ENCODE results near the gene THOC2. TPM values are rescaled to one million over a fixed set of nuclear protein-coding genes. Genes with fewer than 3 reads are reported as not detected.
A peak's percentile ranks its signal among the peaks of the same experiment; 100 is the strongest.
"Not testable (repeated sequence)": the region's sequence is repeated elsewhere in the genome, so short reads cannot be mapped to it uniquely, and the experiment has no call there.

The THOC2 gene
- total RNA-seq, 4 donors from 2014 or later = 111 to 154 (median 114) TPM

DNA sequence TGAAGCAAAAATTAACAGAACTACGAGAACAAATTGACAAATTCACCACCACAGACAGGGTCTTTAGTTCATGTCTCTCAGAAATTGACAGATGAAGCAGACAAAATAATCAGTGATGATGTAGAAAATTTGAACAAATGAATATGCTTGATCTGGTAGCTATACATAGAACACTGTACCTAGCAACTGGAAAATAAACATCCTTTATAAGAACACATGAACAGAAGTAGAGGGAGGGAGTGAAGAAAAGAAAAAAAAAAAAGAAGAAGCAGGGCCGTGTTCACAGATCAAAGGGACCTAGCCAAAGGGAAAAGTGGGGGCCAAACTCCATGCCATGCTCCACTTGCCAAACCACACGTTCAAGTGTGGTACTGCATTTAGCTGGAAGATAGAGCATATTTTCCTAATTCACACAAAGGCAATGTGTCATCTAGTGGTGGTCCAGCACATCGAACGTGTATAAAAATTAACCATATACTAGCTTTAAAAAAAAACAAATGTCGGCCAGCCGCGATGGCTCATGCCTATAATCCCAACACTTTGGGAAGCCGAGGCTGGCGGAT, 5.6 kb upstream of the THOC2 start:
- Histone ChIP-seq H3K9me3 (no peaks in the 10 kb centered on the region), H3K27ac (no peak overlapping the region), H3K4me3 (no peak overlapping the region), H3K27me3 (no peaks in the 10 kb centered on the region), H3K36me3 (no peaks in the 10 kb centered on the region), H3K4me1 (no peaks in the 10 kb centered on the region)
- DNase-seq = no peak
- TF ChIP-seq, protein P1, sequence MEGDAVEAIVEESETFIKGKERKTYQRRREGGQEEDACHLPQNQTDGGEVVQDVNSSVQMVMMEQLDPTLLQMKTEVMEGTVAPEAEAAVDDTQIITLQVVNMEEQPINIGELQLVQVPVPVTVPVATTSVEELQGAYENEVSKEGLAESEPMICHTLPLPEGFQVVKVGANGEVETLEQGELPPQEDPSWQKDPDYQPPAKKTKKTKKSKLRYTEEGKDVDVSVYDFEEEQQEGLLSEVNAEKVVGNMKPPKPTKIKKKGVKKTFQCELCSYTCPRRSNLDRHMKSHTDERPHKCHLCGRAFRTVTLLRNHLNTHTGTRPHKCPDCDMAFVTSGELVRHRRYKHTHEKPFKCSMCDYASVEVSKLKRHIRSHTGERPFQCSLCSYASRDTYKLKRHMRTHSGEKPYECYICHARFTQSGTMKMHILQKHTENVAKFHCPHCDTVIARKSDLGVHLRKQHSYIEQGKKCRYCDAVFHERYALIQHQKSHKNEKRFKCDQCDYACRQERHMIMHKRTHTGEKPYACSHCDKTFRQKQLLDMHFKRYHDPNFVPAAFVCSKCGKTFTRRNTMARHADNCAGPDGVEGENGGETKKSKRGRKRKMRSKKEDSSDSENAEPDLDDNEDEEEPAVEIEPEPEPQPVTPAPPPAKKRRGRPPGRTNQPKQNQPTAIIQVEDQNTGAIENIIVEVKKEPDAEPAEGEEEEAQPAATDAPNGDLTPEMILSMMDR (IDR thresholded peaks at IDR 0.05) = no peak
- TF ChIP-seq POLR2A (IDR thresholded peaks at IDR 0.05) = no peak

DNA sequence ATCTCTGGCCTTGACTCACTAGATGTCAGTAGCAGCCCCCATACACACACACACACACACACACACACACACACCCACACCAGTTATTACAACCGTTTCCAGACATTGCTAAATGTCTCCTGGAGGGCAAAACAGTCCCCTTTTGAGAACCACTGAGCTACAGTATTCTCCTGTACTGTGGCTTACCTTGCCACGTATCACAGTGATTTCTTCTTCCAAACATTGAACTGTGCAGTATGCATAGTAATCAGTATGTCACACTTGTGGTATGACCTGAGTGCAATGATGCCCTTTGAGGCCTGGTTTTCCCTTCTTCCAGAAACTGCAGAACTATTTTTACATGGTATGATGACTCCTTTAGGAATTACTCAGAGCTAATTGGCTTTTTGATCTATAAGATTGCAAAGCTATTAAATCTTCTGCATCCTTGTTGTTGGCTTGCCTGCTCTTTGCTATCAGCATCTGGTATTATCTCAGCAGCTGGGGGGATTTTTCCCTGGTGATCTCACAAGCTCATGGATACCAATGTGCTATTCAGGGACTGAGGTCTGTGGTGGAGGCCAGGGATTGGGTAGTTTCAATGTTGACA, 3.6 kb upstream of the THOC2 start:
- H3K27me3 ChIP-seq = no peaks in the 10 kb centered on the region
- no peak overlapping the region for H3K27ac ChIP-seq
- TF ChIP-seq, protein P1 (IDR thresholded peaks at IDR 0.05) = no peak
- TF ChIP-seq POLR2A (IDR thresholded peaks at IDR 0.05) = no peak
- no peak overlapping the region for H3K4me3 ChIP-seq
- H3K36me3 ChIP-seq = no peaks in the 10 kb centered on the region
- DNase-seq = no peak
- H3K9me3 ChIP-seq = no peaks in the 10 kb centered on the region
- no peaks in the 10 kb centered on the region for H3K4me1 ChIP-seq

DNA sequence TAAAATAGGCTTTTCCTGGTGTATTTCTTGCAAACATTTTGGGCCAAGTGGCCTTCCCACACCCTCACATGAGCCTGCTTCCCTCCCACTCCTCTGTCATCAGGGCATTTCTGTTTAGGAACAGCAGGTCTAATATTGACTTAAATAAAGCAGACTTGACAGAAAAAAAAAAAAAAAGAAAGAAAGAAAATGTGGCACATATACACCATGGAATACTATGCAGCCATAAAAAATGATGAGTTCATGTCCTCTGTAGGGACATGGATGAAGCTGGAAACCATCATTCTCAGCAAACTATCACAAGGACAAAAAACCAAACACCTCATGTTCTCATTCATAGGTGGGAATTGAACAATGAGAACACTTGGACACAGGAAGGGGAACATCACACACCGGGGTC, 2.3 kb upstream of the THOC2 start:
- not testable (repeated sequence) for H3K27ac ChIP-seq, DNase-seq, H3K4me3 ChIP-seq, H3K27me3 ChIP-seq, H3K36me3 ChIP-seq, H3K4me1 ChIP-seq, H3K9me3 ChIP-seq

DNA sequence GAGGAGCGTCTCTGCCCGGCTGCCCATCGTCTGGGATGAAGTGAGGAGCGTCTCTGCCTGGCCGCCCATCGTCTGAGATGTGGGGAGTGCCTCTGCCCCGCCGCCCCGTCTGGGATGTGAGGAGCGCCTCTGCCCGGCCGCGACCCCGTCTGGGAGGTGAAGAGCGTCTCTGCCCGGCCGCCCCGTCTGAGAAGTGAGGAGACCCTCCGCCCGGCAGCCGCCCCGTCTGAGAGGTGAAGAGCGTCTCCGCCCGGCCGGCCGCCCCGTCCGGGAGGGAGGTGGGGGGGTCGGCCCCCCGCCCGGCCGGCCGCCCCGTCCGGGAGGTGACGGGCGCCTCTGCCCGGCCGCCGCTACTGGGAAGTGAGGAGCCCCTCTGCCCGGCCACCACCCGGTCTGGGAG, 1.2 kb upstream of the THOC2 start:
- not testable (repeated sequence) for H3K4me1 ChIP-seq, H3K27ac ChIP-seq, H3K36me3 ChIP-seq, H3K9me3 ChIP-seq, H3K27me3 ChIP-seq, DNase-seq, H3K4me3 ChIP-seq

DNA sequence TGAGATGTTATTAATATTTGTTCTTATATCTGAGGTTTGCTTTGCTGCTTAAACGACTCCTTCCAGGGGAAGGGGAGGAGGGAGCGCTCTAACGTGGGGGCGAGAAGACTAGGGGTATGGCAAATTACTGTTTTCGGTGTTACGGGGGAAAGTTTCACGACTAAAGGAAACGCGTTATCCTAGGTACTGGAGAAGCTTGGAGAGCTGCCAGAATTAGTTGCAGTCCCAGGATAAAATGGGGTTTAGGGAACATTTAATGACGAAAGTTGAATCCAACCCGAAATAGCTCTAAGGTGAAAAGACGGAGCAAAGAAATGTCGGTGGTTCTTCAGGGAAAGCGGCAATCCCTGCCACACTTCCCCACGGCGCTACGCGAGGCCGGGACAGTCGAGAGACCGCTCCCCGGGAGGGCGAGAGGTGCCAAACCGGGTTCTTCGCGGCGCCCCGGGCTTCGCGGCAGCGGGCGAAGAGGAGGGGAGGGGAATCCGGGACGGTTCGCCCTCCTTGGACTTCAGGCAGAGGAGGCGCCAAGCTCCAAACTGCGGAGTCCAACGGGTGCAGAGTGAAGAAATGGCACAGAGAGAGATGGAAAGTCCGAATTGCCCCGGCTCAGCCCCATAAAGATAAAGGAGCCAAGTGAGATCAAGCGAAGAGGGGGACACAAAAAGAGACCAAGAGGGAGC, 724 bp downstream of the THOC2 start:
- H3K9me3 ChIP-seq = no peaks in the 10 kb centered on the region
- H3K27me3 ChIP-seq = no peaks in the 10 kb centered on the region
- DNase-seq = peak in 1 of 3 donors; percentile 53
- H3K27ac ChIP-seq = peak overlapping the region; percentile 72 to 88 (median 78)
- H3K4me3 ChIP-seq = peak overlapping the region; percentile 57 to 91 (median 74)
- no peaks in the 10 kb centered on the region for H3K36me3 ChIP-seq
- H3K4me1 ChIP-seq = no peaks in the 10 kb centered on the region
- TF ChIP-seq, protein P1 (IDR thresholded peaks at IDR 0.05) = no peak
- TF ChIP-seq POLR2A (IDR thresholded peaks at IDR 0.05) = no peak

DNA sequence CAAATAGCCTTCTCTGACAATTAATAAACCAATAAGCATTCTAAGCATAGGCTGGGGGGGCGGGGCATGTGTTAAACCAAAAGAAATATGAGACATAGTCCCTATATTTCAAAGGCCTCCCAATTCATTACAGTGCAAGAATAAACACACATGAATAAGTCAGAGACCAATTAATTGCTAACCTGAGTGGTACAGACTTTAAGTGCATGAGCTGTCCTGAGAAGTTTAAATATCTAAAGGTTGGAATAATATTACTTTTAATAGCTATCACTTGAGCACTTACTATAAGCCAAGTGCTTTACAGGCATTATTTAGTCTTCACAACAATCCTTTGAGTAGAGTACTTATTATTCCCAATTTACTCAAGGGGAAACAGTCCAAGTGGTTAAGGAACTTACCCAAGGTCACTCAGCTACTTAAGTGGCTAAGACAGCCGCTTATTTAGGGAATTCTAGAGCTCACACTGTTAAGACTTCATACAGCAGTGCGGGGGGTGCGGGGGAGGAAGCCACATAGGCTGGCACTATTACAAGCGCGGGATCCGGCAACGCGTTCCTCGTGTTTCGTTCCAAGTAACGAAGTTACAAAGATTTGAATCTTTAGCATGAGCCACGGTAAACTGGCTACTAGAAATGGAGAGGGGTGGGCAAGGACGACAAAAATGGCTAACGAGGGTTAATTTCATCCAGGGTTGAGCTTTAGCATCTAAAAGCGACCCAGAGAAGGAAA, 1.4 kb downstream of the THOC2 start:
- Histone ChIP-seq H3K36me3 (no peaks in the 10 kb centered on the region), H3K27me3 (no peaks in the 10 kb centered on the region), H3K27ac (peak overlapping the region in 3 of 4 donors; percentile 72 to 88 (median 83)), H3K4me3 (peak overlapping the region; percentile 57 to 91 (median 74)), H3K4me1 (no peaks in the 10 kb centered on the region), H3K9me3 (no peaks in the 10 kb centered on the region)
- peak in 1 of 3 donors; percentile 40 for DNase-seq
- TF ChIP-seq, protein P1 (IDR thresholded peaks at IDR 0.05) = no peak
- TF ChIP-seq POLR2A (IDR thresholded peaks at IDR 0.05) = no peak
